ENCODE measurements around the gene SLC17A8.

GRCh38 chr12:100371146-100371545, 14.3 kb downstream of the SLC17A8 start:
- TF ChIP-seq, protein P1, sequence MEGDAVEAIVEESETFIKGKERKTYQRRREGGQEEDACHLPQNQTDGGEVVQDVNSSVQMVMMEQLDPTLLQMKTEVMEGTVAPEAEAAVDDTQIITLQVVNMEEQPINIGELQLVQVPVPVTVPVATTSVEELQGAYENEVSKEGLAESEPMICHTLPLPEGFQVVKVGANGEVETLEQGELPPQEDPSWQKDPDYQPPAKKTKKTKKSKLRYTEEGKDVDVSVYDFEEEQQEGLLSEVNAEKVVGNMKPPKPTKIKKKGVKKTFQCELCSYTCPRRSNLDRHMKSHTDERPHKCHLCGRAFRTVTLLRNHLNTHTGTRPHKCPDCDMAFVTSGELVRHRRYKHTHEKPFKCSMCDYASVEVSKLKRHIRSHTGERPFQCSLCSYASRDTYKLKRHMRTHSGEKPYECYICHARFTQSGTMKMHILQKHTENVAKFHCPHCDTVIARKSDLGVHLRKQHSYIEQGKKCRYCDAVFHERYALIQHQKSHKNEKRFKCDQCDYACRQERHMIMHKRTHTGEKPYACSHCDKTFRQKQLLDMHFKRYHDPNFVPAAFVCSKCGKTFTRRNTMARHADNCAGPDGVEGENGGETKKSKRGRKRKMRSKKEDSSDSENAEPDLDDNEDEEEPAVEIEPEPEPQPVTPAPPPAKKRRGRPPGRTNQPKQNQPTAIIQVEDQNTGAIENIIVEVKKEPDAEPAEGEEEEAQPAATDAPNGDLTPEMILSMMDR (conservative IDR thresholded peaks at IDR 0.05 in 1 of 2, IDR thresholded peaks at IDR 0.05 in 1 of 2; ENCODE audit: low read depth in 1 of 2, low read length in 2 of 2): no peak
- no peak for TF ChIP-seq EZH2 (IDR thresholded peaks at IDR 0.05; ENCODE audit: low read length, missing control alignments)
